A172 (cell line): ENCODE results near the gene PTPA. TPM values are rescaled to one million over a fixed set of nuclear protein-coding genes. Genes with fewer than 3 reads are reported as not detected.

ENCODE experiments used
- DNase-seq: peaks from one replicate; pipeline ENCODE4 v3.0.0-alpha.2; 2015; ENCODE audit warnings: low spot score
- total RNA-seq: library from RNA; depleted of rRNA; stranded (reverse); fragments of >200 nt; shearing (Covaris generic); gene quantifications from 2 replicates; pipeline ENCODE4 v1.2.3, GENCODE V29; 2014

The PTPA gene
- total RNA-seq, 1 experiment from 2014 or later: 150 TPM

GRCh38 chr9:129137292-129138143 is 26.3 kb downstream of the PTPA start:
- DNase-seq: no peak

DNA sequence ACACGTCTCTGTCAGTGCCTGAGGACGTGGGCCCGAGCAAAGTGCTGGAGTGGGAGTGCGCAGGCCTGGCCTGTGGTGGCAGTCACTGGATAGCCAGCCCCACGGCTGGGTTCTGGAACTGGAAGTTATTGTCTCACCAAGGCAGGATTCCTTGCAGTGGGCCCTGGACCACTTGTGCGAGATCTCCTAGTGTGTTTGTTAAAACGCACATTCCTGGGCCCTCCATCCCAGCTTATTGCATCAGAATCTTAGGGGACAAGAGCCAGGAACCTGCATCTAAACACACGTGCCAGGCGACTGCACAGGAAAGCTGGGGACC is 26.9 kb downstream of the PTPA start:
- DNase-seq: no peak

DNA sequence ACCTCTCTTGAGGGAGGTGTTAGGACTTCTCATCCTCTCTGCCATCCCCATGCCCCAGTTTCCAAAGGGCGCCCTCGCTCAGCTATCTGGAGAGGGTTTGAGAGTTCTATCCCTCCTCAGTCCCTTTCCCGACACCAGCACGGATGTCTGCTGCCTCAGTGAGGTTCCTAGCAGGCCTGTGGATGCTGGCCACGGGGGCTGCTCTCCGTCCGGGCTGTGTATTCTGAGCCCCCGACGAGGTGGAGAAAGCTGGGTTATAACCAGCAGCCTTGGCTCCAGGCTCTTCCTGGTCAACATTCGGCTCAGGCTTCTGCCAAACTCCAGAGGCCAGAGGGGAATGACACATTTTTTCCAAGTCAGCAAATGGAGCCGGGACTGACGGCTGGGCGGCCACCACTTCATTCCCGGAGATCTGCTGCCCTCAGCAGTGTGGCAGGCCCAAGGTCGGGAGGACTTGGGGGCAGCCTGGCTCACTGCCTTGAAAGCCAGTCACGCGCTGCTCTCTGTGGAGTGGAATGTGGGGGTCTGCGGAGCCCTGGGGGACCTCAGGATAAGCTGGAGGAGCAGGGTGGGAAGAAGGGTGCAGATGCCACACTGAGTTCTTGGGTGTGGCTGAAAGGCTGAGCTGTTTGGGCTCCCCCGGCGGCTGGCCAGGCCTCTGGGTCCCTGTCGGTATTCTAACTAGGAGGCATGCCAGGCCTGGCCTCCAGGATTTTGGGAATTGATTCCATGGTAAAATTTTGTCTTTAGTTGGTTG is 27.4 kb downstream of the PTPA start:
- DNase-seq: peak; percentile 59

- DNase-seq: peak; percentile 92
These were observed 28.2 kb downstream of the PTPA start for GRCh38 chr9:129139233-129139992.

- peak; percentile 100 for DNase-seq
These were observed 28.8 kb downstream of the PTPA start for GRCh38 chr9:129139993-129140396.

GRCh38 chr9:129140397-129141065 is 29.3 kb downstream of the PTPA start:
- peak; percentile 38 for DNase-seq

DNA sequence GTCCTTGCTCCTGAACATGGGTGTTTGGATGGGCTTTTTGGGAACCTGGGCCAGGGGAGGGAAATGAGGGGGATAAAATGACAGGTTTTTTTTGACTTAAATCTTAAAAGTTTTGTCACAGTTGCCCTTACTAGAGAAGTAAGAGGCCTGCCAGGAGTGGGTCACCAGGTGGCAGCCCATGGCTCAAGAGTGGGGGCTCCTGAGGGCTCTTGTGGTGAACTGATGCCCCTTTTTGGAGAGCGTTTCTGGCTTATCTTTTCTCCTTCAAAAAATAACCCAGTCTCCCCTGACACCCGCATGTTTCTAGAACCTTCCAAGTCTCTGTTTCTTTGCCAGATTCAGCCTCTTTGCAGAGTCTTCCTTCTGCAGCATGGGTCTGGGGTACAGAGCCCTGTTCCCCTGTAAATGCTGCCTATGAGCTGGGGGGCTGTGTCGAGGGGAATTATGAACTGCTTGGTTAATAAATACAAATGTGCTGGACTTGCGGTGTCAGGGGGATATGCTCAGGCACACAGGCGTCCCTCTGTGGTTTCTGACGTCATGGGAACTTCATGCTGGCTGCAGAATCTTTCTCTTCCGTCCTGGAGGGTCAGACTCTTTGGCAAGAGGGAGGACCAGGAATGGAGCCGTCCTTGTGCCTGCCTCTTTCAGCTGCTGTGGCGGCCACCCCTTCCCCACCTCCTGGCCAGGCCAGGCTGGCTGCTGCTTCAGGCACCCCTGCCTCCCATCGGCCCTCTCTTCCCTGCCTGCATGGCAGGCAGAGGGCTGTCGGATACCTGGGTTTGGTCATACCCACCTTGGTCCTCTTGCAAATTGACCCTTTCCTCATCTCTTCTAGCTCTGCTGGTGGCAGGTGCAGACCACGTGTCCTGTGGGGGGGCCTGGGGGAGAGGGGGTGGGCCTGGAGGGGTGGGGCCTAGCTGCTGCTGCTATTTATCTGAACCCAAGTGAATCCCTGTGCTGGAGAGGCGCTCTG is 30.1 kb downstream of the PTPA start:
- DNase-seq: peak; percentile 71

GRCh38 chr9:129142138-129142935 is 31.1 kb downstream of the PTPA start:
- no peak for DNase-seq

DNA sequence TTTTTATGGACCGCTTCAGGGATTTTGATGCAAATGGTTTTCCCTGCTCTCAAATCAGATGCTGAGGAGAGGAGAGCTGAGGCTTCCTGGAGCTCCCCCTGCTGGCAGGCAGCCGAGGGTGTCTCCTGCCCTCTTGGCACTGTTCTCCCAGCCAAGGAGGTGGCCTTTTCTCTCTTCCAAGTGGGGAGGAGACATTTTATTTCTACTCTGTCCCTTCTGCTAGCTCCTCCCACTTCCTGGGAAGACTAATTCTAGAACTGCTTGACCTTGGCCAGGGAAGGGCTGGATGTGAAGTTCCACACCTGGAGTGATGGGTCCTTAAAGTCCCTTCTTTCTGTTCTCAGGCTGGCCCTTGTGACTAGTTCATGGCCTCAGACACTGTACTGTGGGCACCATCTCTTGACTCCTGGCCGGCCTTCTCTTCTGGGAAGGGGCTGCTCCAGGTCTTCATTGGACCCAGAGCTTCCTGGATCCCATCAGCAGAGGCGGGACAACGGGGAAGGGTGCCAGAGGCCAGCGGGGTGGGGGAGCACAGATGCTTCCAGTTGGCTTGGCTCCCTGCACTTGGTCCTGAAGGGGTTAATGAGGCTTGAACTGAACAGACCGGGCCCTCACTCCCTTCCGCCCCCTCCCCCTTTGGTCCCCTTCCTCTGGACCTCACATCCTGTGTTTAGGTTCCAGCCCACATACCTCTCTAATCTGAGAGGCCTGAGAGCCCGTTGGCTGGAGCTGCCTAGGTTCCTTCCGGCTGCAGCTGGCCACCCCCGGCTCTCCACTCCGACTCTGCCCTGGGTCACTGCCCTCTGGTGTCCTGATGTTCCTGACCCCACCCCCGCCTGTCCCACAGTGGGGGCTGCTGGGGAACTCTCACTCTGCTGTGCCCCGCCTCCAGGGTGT is 32.1 kb downstream of the PTPA start:
- DNase-seq: peak; percentile 95

GRCh38 chr9:129145316-129145715 is 34.1 kb downstream of the PTPA start:
- DNase-seq: no peak

DNA sequence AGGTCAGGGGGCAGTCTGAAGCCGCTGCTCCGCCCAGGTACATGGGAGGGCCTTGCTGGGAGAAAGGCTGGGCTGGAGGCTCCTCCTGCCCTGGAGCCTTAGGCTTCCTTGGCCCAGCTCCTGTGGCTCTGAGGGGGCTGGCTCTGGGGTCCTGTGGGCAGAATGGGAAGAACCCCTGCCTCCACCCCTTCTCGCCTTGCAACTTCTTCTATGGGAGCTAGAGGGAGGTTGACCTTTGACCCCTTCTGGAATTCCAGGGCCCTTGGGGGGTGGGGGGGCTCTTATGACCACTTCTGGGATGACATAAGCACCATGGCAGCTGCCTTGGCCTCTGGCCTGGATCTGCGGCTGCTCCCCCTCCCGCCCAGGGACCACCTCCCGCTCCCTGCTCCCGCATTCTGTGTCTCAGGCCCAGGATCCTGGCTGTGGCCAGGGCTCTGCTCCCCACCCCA is 34.7 kb downstream of the PTPA start:
- peak; percentile 86 for DNase-seq

- no peak for DNase-seq
These were observed 35.3 kb downstream of the PTPA start for GRCh38 chr9:129146441-129146941.

- DNase-seq: no peak
These were observed 37.4 kb downstream of the PTPA start for GRCh38 chr9:129148463-129149204.

DNA sequence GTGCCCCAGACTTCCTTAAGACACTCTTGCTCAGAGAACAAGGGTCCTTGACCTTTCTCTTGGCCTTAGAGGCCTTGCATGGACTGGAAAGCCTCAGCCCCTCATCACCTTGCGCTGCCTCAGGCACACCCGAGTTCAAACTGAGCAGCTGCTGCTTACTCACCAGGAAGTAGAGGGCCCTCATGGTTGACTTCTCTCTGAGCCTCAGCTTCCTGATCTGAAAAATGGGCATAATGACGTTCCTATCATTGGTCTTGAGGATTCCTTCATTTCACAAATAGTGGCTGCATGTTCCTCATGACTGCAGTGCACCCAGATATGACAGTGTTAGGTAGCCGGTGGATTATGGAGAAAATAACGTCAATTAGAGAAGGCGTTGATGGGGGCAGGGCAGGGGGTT is 38.2 kb downstream of the PTPA start:
- no peak for DNase-seq

DNA sequence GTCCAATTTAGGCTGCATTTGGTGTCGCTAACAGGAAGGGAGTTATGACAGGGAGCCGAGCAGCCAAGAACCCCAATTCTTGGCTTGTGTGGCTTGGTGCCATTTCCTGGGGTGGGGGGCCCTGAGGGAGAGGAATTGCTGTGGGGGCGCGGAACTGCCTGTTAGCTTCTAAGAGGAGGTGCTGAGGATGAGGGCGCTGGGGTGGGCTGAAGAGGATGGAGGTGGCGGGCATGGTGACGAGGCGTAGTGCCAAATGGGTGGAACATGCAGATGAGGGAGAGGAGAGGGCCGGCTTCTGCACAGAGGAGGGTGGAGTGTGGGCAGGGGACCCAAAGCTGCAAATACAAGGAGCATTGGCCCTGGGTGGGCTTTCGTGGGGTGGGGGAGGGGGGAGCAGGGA is 38.9 kb downstream of the PTPA start:
- DNase-seq: no peak

DNA sequence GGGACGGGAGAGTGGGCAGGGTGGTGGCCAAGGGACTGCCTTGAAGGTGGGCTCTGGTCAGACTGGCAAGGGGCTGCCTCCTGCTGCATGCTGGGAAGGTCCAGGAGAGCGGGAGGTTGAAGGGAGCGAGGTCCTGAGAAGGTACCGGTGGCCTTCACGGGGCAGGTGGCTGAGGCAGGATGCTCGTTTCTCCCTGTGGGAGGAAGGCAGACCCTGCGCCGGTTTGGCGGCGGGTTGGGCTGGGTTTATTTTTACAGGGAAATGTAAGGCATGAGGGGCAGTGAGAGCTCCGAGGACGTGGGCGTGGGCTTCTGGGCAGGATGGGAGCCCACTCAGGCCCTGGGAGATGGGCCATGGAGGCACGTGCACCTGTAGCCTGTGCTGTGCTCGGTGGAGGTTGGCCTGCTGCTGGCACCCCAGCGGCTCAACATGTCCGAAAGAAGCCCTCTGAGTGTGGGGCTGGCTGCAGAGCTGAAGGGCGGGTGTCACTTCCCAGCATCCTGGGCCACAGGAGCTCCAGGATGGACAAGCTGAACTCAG is 39.5 kb downstream of the PTPA start:
- DNase-seq: no peak

DNA sequence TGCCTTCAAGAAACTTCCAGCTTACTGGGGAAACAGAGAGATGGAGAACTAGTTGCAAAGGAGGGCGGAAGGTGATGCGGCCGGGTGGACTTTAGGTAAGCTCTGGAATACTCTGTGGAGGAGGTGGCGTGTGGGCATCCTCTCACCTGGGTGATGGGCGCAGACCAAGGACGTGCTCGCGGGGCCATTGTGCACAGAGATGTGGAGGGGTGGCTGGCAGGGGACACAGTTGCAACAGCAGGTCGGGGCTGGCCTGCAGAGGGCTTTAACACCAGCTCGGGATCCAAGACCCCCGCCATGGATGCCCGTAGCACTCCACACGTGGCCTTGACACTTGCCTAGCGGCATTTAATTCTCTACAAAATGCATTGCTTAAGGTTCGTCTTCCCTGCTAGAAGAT is 40.3 kb downstream of the PTPA start:
- no peak for DNase-seq
